DMS153 treated with DMSO at 0.1 percent for 48 hours (cell line): ENCODE measurements around the gene SLC25A26.
A peak's percentile ranks its signal among the peaks of the same experiment; 100 is the strongest.
"Not testable (repeated sequence)": the region's sequence is repeated elsewhere in the genome, so short reads cannot be mapped to it uniquely, and the experiment has no call there.

ENCODE experiments used
- DNase-seq: peaks from one replicate; lab custom pipeline; 2025; ENCODE audit not compliant: unreplicated experiment; lab: John Stamatoyannopoulos, UW

SLC25A26 gene

DNA sequence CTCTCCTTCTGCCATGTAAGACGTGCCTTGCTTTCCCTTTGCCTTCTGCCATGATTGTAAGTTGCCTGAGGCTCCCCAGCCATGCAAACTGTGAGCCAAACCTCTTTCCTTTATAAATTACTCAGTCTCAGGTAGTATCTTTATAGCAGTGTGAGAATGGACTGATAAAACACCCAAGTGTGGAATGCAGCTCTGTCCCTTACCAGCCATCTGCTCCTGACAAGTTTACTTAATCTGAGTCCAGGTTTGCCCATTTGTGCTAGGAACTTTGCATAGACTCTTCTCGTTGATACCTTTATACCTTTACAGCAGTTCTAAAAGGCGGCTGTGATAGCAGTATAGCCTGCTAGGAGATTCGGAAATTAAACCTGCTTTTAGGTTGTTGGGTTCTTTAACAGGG lies 48.1 kb downstream of the SLC25A26 start:
- DNase-seq, result no peak

DNA sequence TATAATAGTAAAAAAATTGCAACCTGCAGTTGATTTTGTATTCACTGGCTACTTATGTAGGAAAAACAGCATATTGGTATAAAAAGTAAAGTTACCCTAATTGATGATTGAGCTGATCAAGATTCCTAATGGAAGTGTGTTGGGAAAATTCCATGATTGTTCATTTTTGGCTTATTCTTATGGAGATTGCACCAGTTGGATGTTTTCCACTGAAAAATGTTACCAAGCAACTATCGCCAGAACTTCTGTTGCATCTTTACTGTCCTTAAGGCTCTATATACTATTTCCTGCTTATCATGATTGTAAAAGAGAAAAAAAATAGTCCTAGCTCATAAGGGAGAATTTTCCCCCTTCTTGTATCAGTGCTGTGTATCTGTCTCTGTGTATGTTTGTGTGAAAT lies 48.6 kb downstream of the SLC25A26 start:
- no peak for DNase-seq

DNA sequence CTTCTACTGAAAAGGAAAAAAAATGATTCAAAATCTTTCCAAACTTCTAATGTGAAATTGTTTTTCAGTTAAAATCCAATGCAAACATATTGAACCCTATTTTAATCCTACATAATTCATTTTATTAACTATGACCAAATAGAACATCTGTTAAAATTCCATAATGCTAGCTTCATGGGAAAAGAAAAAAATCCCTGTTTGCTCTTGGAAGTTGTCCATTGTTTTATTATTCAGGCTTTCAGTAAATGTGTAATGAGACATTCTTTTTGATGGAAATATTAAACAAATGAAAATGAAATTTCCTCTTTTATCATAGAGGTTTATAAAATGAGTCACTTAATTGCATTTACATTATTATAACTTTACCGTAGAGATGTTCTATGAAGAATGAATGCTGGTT lies 49.5 kb downstream of the SLC25A26 start:
- DNase-seq, result no peak

DNA sequence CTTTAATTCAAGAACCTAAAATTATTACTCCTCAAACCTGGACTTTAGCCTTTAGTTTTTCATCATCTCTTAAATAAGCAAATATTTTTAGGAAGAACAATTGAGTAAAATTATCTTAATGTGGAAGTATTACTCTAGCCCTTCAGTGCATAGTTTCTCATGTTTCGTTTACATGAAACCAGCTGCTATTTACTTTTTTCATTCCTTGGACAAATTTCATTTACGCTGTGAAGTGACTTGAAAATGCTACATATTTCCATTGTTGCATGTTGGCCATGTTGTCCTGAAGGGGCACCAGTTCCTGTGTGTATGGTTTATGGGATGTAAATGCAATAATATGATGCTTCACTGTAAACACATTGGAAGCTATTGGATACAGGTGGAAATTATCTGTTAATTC lies 49.9 kb downstream of the SLC25A26 start:
- DNase-seq, result no peak

DNA sequence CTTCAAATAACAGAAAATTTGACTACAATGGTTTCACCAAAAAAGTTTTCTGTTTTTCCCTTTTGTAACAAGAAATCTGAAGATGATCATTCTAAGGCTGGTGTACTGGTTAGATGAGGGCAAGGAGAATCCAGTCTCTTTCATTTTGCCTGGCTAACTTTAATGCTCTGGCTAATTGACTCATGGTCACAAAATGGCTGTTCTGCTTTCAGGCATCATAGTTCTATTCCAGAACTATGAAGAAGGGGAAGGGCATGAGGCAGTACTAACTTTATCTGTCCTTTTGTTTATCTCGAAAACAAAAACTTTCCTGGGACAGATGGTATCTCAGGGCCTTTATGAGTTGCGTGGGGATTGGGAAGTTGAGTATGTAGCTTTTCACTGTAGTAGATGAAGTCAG lies 50.4 kb downstream of the SLC25A26 start:
- no peak for DNase-seq

DNA sequence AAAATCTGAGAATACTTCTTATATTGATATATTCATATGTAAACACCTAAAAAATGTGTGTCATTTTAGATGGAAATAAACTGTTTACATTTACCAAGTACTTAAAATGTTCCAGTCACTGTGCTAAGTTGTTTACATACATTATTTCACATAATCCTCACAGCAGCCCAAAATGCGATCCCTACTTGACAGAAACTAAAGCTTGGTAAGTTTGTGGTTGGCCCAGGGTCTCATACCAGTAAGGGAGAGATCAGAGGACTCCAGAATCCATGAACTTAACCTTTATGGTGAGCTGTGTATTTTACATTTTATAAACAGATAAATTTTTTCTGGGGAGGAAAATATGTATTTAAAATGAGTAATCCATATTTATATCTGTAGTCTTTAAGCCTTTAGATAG lies 51.2 kb downstream of the SLC25A26 start:
- DNase-seq, result no peak

DNA sequence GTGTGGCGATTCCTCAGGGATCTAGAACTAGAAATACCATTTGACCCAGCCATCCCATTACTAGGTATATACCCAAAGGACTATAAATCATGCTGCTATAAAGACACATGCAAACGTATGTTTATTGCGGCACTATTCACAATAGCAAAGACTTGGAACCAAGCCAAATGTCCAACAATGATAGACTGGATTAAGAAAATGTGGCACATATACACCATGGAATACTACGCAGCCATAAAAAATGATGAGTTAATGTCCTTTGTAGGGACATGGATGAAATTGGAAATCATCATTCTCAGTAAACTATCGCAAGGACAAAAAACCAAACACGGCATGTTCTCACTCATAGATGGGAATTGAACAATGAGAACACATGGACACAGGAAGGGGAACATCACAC lies 54.0 kb downstream of the SLC25A26 start:
- DNase-seq, result not testable (repeated sequence)

DNA sequence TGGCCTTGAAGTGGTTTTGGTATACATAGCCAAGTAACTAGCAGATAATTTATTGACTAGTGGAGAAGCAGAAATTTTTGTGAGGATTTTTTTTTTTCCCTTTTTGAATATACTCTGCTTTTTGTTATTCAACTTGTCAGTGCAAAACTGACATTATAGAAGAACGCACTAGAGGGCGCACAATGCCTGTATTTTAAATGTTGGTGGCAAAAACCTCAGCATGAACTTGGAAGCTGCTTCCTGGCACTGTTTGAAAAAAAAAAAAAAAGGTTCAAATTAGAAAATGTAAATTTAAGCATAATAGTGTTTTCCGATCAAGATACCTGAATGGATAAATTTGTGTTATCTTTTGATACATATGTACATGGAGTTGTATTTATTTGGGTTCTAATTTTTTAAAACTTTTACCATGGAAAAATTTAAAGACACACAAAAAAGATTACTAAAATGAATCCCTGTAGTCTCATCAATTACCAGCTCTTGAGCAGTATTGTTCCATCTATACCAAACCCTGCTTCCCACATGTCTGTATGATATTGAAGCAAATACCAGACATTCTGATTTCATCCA lies 56.0 kb downstream of the SLC25A26 start:
- DNase-seq, result peak; percentile 10

DNA sequence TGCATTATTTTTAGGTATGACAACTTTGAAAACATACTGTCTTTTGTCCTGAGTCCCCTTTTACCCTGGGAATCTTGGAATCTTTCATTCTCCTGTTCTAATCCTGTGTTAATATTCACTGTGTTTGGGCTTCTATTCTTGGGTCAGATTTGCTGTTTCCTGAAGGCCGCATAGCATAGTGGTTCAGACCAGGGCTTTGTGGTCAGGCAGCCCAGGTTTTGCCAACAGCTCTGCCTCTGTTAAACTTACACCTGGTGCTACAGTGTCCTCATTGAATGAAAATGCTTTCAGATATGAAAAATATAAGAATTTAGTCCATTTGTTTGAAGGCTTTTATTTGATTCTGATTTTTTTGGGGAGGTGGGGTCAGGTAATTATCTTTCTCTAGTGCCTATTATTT lies 58.4 kb downstream of the SLC25A26 start:
- DNase-seq, result no peak

DNA sequence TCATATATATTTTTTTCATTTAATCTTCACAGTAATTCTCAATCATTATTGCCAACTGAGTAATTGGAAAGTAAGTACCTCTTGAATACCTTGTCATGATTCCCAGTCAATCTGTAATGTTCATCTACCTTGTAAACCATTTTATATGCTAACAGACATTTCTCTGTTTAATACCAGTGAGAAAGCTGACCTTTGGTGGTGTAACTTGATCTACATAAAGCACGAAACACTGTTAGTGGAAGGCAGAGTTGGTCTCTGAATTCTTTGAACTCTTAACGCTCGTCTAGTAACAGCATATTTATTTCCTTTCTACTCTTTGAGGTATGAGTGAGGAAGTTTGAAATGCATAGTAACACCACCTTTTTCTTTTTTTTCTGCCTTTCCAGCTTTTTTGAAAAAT lies 59.5 kb downstream of the SLC25A26 start:
- DNase-seq, result no peak

DNA sequence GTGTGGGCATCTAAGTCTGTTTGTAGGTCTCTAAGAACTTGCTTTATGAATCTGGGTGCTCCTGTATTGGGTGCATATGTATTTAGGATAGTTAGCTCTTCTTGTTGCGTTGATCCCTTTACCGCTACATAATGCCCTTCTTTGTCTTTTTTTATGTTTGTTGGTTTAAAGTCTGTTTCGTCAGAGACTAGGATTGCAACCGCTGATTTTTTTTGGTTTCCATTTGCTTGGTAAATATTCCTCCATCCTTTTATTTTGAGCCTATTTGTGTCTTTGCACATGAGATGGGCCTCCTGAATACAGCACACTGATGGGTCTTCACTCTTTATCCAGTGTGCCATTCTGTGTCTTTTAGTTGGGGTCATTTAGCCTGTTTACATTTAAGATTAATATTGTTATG lies 71.1 kb downstream of the SLC25A26 start:
- not testable (repeated sequence) for DNase-seq

DNA sequence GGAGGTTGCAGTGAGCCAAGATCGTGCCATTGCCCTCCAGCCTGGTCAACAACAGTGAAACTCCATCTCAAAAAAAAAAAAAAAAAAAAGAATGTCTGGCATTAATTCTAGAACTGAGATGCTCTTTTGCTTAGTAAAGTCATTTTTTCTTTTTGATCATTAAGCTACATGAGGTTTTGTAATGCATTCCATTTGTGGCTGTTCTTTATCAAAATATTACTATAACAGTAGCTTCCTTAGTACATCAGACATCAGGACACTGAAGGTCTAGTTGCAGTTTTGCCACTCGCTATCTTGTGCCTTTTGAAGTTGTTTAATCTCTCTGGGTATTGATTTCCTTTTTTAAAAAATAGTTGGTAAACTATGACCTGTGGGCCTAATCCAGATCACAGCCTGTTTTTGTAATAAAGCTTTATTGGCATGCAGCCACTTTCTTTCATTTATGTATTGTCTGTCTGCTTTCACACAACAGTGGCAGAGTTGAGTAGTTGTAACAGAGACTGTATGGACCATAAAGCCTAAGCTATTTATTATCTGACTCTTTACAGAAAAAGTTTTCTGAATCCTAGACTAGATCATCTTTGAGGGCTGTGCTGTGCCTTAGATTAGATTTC lies 76.6 kb downstream of the SLC25A26 start:
- no peak for DNase-seq

DNA sequence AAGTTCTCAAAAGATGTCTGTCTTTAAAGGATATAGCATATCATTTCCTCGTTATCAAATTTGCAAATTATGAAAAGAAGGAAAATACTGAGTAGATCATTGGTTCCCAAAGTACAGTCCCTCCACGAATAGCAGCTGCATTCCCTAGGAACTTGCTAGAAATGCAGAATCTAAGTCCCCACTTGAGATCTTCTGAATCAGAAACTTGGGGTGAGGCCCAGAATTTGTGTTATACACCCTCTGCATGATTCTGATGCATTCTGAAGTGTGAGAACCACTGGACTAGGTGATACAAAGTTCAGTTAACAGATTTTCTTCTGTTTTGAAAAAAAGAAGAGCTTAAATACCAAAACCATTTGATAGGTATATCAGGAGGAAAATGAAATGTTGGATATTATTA lies 77.1 kb downstream of the SLC25A26 start:
- DNase-seq, result no peak

DNA sequence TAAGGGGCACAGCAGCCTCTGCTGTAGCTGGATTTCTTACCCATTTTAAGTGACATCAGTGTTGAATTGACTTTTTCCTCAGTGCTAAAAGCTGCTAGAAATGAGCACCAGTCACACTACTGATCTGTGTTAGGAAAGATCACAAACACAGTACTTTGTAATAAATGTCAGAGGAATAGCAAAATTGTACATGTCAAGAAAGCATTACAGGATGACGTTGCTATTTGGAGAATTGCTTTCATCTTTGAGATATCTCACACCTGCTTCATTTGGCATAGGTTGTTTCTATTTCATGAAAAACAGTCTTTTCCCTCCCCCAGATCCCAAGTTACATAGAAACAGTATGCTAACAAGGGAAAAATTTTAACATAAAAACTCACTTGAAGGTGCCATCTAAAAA lies 77.8 kb downstream of the SLC25A26 start:
- DNase-seq, result no peak

DNA sequence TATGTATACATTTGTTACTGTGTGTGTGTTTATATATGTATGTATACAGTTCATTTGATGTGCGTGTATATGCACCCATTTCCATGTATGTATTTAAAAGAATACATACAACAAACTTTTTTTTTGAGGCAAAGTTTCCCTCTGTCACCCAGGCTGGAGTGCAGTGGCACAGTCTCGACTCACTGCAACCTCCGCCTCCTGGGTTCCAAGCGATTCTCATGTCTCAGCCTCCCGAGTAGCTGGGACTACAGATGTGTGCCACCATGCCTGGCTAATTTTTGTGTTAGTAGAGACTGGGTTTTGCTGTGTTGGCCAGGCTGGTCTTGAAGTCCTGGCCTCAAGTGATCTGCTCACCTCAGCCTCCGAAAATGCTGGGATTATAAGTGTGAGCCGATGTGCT lies 78.3 kb downstream of the SLC25A26 start:
- not testable (repeated sequence) for DNase-seq

DNA sequence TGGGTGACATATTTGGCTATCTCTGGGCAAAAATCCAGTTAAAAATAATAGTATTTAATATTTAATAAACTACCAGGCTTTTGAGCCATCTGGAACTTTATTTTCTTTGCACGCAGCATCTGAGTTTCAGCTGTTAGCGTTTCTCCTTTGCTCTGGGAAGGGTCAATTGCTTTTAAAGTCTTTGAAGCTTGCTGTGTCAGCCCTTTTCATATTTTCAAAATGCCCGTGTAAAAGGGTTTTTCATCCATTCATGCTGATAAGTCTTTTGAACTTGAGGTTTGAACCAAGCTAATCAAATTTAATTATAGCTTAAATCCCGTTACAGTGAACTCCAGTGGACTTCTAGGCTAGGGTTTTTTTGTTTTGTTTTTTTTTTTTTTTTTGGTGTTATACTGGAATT lies 79.1 kb downstream of the SLC25A26 start:
- DNase-seq, result no peak

DNA sequence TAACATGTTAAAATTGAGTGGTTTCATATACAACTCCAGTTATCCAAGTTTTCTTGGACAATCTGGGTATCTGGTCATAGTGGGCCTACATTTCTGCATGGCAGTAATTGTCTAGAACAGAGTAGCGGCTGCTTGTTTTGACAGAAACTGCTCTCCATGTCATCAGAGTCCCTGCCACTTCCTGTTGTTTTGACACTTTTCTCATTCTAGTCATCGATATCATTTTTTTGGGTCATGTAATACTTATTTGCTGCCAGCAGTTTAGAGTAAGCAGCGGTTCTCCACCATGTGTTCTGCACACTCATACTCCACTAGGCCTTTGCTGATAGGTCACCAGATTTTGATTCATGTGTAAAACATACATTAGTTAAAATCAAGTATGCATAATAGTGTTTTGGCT lies 81.5 kb downstream of the SLC25A26 start:
- no peak for DNase-seq

DNA sequence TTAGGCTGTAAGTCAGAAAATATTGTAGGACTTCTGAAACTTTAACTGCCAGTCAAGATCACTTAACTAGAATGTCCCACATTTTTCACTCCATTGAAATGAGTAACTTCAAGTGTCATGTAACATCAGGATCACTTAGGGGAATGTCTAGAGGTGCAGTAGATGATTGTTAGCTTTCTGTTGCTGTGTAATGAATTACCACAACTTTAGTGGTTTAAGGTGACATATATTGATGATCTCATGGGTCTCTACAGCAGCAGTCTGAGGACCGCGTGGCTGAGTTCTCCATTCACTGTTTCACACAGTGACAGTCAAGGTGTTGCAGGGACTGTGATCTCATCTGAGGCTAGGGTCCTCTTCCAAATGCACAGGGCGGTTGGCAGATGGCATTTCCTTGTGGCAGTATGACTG lies 82.7 kb downstream of the SLC25A26 start:
- DNase-seq, result no peak

DNA sequence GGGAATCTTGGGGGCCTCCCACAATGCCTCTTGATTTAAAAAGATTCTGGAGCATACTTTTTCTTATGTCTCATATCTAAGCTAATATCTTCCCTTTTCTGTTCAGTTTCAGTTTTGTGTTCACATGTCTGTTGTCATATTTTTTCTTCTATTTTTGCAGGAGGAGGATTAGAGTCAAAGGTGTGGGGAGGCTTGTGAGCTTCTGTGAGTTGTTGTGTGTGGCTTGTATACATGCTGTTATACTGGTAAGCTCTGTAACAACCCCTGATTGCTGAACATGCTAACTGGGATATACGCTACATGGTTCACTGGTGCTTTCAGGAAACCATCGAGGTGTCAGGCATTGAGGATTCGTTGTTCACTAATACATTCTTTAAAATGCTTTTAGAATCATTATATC lies 83.5 kb downstream of the SLC25A26 start:
- no peak for DNase-seq

DNA sequence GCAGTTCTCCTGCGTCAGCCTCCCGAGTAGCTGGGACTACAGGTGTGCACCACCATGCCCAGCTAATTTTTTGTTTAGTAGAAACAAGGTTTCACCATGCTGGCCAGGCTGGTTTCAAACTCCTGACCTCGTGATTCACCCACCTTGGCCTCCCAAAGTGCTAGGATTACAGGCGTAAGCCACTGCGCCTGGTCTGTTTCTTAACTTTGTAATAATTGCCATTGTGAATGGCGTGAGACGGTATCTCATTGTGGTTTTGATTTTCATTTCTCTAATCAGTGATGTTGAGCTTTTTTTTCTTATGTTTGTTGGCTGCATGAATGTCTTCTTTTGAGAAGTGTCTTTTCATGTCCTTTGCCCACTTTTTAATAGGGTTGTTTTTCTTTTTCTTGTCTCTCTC lies 85.3 kb downstream of the SLC25A26 start:
- not testable (repeated sequence) for DNase-seq

DNA sequence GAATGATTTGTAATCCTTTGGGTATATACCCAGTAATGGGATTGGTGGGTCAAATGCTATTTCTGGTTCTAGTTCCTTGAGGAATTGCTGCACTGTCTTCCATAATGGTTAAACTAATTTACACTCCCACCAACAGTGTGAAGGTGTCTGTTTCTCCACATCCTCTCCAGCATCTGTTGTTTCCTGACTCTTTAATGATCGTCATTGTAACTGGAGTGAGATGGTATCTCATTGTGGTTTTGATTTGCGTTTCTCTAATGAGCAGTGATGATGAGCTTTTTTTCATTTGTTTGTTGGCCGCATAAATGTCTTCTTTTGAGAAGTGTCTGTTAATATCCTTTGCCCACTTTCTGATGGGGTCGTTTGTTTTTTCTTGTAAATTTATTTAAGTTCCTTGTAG lies 86.2 kb downstream of the SLC25A26 start:
- DNase-seq, result not testable (repeated sequence)

DNA sequence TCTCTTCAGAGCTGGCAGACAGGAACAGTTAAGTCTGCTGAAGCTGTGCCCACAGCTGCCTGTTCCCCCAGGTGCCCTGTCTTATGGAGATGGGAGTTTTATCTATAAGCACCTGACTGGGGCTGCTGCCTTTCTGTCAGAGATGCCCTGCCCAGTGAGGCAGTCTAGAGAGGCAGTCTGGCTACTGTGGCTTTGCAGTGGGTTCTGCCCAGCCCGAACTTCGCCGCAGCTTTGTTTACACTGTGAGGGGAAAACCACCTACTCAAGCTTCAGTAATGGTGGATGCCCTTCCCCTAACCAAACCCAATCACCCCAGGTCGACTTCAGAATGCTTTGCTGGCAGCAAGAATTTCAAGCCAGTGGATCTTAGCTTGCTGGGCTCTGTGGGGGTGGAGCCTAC lies 91.2 kb downstream of the SLC25A26 start:
- DNase-seq, result no peak

DNA sequence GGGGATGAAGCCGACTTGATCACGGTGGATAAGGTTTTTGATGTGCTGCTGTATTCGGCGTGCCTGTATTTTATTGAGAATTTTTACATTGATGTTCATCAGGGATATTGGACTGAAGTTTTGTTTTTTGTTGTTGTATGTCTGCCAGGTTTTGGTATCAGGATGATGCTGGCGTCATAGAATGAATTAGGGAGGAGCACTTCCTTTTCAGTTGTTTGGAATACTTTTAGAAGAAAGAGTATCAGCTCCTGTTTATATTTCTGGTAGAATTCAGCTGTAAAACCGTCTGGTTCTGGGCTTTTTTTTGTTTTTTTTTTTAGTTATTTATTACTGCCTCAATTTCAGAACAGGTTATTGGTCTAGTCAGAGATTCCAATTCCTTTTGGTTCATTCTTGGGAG lies 93.7 kb downstream of the SLC25A26 start:
- DNase-seq, result no peak
